ENCODE results near the gene MSI2. TPM values are rescaled to one million over a fixed set of nuclear protein-coding genes. Genes with fewer than 3 reads are reported as not detected.

Gene MSI2
- total and polyA plus RNA-seq, 2 experiments from 2014 or later: 15.7 to 76.4 TPM

- H3K27ac ChIP-seq: no peak overlapping the region
- H3K4me1 ChIP-seq (ENCODE audit: low read depth): peaks cover 12% of the 10 kb centered on the region
- H3K36me3 ChIP-seq: no peaks in the 10 kb centered on the region
- H3K9me3 ChIP-seq (ENCODE audit: low read depth): no peaks in the 10 kb centered on the region
- no peak overlapping the region for H3K4me3 ChIP-seq
- H3K27me3 ChIP-seq: no peaks in the 10 kb centered on the region
- TF ChIP-seq CTCF (IDR thresholded peaks at IDR 0.05; ENCODE audit: low read depth, low read length): no peak
- no peak for DNase-seq (ENCODE audit: low read depth in 1 of 2, low spot score in 1 of 2)
Observed at GRCh38 chr17:57338257-57338914, 82.1 kb downstream of the MSI2 start.

GRCh38 chr17:57340160-57340981 lies 84.0 kb downstream of the MSI2 start:
- Histone ChIP-seq H3K27ac (no peak overlapping the region), H3K9me3 (ENCODE audit: low read depth) (no peaks in the 10 kb centered on the region), H3K27me3 (no peaks in the 10 kb centered on the region), H3K36me3 (no peaks in the 10 kb centered on the region), H3K4me3 (no peak overlapping the region), H3K4me1 (ENCODE audit: low read depth) (peaks cover 12% of the 10 kb centered on the region)
- no peak for TF ChIP-seq CTCF (IDR thresholded peaks at IDR 0.05; ENCODE audit: low read depth, low read length)
- DNase-seq (ENCODE audit: low read depth in 1 of 2, low spot score in 1 of 2): no peak

- Histone ChIP-seq H3K27ac (no peak overlapping the region), H3K27me3 (no peaks in the 10 kb centered on the region), H3K4me1 (ENCODE audit: low read depth) (peaks cover 12% of the 10 kb centered on the region), H3K36me3 (no peaks in the 10 kb centered on the region), H3K9me3 (ENCODE audit: low read depth) (no peaks in the 10 kb centered on the region), H3K4me3 (no peak overlapping the region)
- no peak for TF ChIP-seq CTCF (IDR thresholded peaks at IDR 0.05; ENCODE audit: low read depth, low read length)
- DNase-seq (ENCODE audit: low read depth in 1 of 2, low spot score in 1 of 2): no peak
Observed at GRCh38 chr17:57341611-57342540, 85.6 kb downstream of the MSI2 start.

GRCh38 chr17:57342963-57343589 lies 86.8 kb downstream of the MSI2 start:
- Histone ChIP-seq H3K36me3 (no peaks in the 10 kb centered on the region), H3K9me3 (ENCODE audit: low read depth) (no peaks in the 10 kb centered on the region), H3K4me1 (ENCODE audit: low read depth) (peaks cover 12% of the 10 kb centered on the region), H3K27ac (no peak overlapping the region), H3K4me3 (no peak overlapping the region), H3K27me3 (no peaks in the 10 kb centered on the region)
- DNase-seq (ENCODE audit: low read depth in 1 of 2, low spot score in 1 of 2): no peak
- TF ChIP-seq CTCF (IDR thresholded peaks at IDR 0.05; ENCODE audit: low read depth, low read length): no peak

GRCh38 chr17:57343717-57344116 lies 87.4 kb downstream of the MSI2 start:
- Histone ChIP-seq H3K9me3 (ENCODE audit: low read depth) (no peaks in the 10 kb centered on the region), H3K36me3 (no peaks in the 10 kb centered on the region), H3K4me3 (no peak overlapping the region), H3K27me3 (no peaks in the 10 kb centered on the region), H3K27ac (no peak overlapping the region), H3K4me1 (ENCODE audit: low read depth) (peaks cover 8% of the 10 kb centered on the region)
- no peak for DNase-seq (ENCODE audit: low read depth in 1 of 2, low spot score in 1 of 2)
- no peak for TF ChIP-seq CTCF (IDR thresholded peaks at IDR 0.05; ENCODE audit: low read depth, low read length)
